ENCODE measurements around the gene SDSL. TPM values are rescaled to one million over a fixed set of nuclear protein-coding genes. Genes with fewer than 3 reads are reported as not detected.

Gene SDSL
- total RNA-seq, 2 experiments from 2014 or later, result 0.85 to 1.2 TPM

GRCh38 chr12:113400362-113400761, 21.8 kb upstream of the SDSL start:
- peaks cover 2% of the 10 kb centered on the region for H3K4me1 Mint-ChIP-seq
- no peaks in the 10 kb centered on the region for H3K9me3 Mint-ChIP-seq
- H3K27me3 Mint-ChIP-seq, result peaks cover 15% of the 10 kb centered on the region
- H3K36me3 Mint-ChIP-seq, result no peaks in the 10 kb centered on the region
- no peak overlapping the region for H3K27ac Mint-ChIP-seq
- H3K4me3 Mint-ChIP-seq, result no peak overlapping the region
- DNase-seq (no peak), ATAC-seq (ENCODE audit: low read depth) (no peak)
- POLR2A ChIA-PET, result interaction anchor here (0.7 kb wide), 1 partner anchor 83 kb away, joined by 3 read pairs; no protein-coding TSS in a partner anchor

- Mint-ChIP-seq H3K4me3 (no peak overlapping the region), H3K27me3 (peaks cover 19% of the 10 kb centered on the region), H3K4me1 (peaks cover 2% of the 10 kb centered on the region), H3K27ac (no peak overlapping the region), H3K36me3 (no peaks in the 10 kb centered on the region), H3K9me3 (no peaks in the 10 kb centered on the region)
- ATAC-seq (ENCODE audit: low read depth) (no peak), DNase-seq (no peak)
- POLR2A ChIA-PET, result no interaction called here
These were observed 20.8 kb upstream of the SDSL start for GRCh38 chr12:113401066-113402000.

GRCh38 chr12:113402586-113403260, 19.5 kb upstream of the SDSL start:
- Mint-ChIP-seq H3K4me3 (no peak overlapping the region), H3K9me3 (no peaks in the 10 kb centered on the region), H3K36me3 (no peaks in the 10 kb centered on the region), H3K27me3 (peaks cover 21% of the 10 kb centered on the region), H3K4me1 (peaks cover 2% of the 10 kb centered on the region), H3K27ac (no peak overlapping the region)
- no peak for ATAC-seq (ENCODE audit: low read depth)
- POLR2A ChIA-PET, result no interaction called here
- no peak for DNase-seq

- no peak within 1 kb of the TSS for H3K27ac Mint-ChIP-seq
- no peak within 1 kb of the TSS for H3K4me3 Mint-ChIP-seq
These were observed 18.5 kb upstream of the SDSL start, which contains the start of gene SDS for GRCh38 chr12:113403435-113404415. SDS (minus strand) TSS chr12:113403887; CDS start chr12:113399708, 4,179 bp downstream.

GRCh38 chr12:113405694-113406093, 16.5 kb upstream of the SDSL start:
- H3K27me3 Mint-ChIP-seq, result peaks cover 30% of the 10 kb centered on the region
- peaks cover 2% of the 10 kb centered on the region for H3K4me1 Mint-ChIP-seq
- no peak overlapping the region for H3K4me3 Mint-ChIP-seq
- no peaks in the 10 kb centered on the region for H3K9me3 Mint-ChIP-seq
- POLR2A ChIA-PET, result interaction anchor here (0.6 kb wide), 1 partner anchor 208 kb away, joined by 3 read pairs; no protein-coding TSS in a partner anchor
- no peak overlapping the region for H3K27ac Mint-ChIP-seq
- ATAC-seq (ENCODE audit: low read depth) (no peak), DNase-seq (no peak)
- H3K36me3 Mint-ChIP-seq, result no peaks in the 10 kb centered on the region

More at GRCh38 chr12:113403435-113404415, 18.5 kb upstream of the SDSL start, which contains the start of gene SDS:
- H3K4me1 Mint-ChIP-seq, result peaks cover 2% of the 10 kb centered on the region
- no peaks in the 10 kb centered on the region for H3K9me3 Mint-ChIP-seq
- POLR2A ChIA-PET, result no interaction called here
- ATAC-seq (ENCODE audit: low read depth) (no peak), DNase-seq (no peak)
- peaks cover 28% of the 10 kb centered on the region for H3K27me3 Mint-ChIP-seq
- H3K36me3 Mint-ChIP-seq, result no peaks in the 10 kb centered on the region

GRCh38 chr12:113407931-113408600, 14.1 kb upstream of the SDSL start:
- DNase-seq (no peak), ATAC-seq (ENCODE audit: low read depth) (no peak)
- no peaks in the 10 kb centered on the region for H3K9me3 Mint-ChIP-seq
- H3K36me3 Mint-ChIP-seq, result no peaks in the 10 kb centered on the region
- no peak overlapping the region for H3K4me3 Mint-ChIP-seq
- POLR2A ChIA-PET, result no interaction called here
- peaks cover 2% of the 10 kb centered on the region for H3K4me1 Mint-ChIP-seq
- H3K27me3 Mint-ChIP-seq, result peaks cover 32% of the 10 kb centered on the region
- H3K27ac Mint-ChIP-seq, result no peak overlapping the region

- ATAC-seq (ENCODE audit: low read depth) (no peak), DNase-seq (no peak)
- POLR2A ChIA-PET, result no interaction called here
- Mint-ChIP-seq H3K27me3 (peaks cover 30% of the 10 kb centered on the region), H3K4me3 (no peak overlapping the region), H3K27ac (no peak overlapping the region), H3K36me3 (no peaks in the 10 kb centered on the region), H3K9me3 (no peaks in the 10 kb centered on the region), H3K4me1 (peaks cover 2% of the 10 kb centered on the region)
These were observed 13.4 kb upstream of the SDSL start for GRCh38 chr12:113408756-113409298.

- no peak overlapping the region for H3K4me3 Mint-ChIP-seq
- H3K27me3 Mint-ChIP-seq, result peaks cover 26% of the 10 kb centered on the region
- ATAC-seq (ENCODE audit: low read depth) (no peak), DNase-seq (no peak)
- no peaks in the 10 kb centered on the region for H3K9me3 Mint-ChIP-seq
- H3K27ac Mint-ChIP-seq, result no peak overlapping the region
- POLR2A ChIA-PET, result no interaction called here
- H3K4me1 Mint-ChIP-seq, result no peaks in the 10 kb centered on the region
- H3K36me3 Mint-ChIP-seq, result no peaks in the 10 kb centered on the region
These were observed 12.6 kb upstream of the SDSL start for GRCh38 chr12:113409462-113410124.

GRCh38 chr12:113413488-113413939, 8.7 kb upstream of the SDSL start:
- DNase-seq, result no peak
- ATAC-seq (ENCODE audit: low read depth), result no peak
- POLR2A ChIA-PET, result no interaction called here
- H3K4me3 Mint-ChIP-seq, result no peak overlapping the region
- H3K9me3 Mint-ChIP-seq, result no peaks in the 10 kb centered on the region
- H3K27ac Mint-ChIP-seq, result no peak overlapping the region
- no peaks in the 10 kb centered on the region for H3K4me1 Mint-ChIP-seq
- H3K36me3 Mint-ChIP-seq, result no peaks in the 10 kb centered on the region
- H3K27me3 Mint-ChIP-seq, result peaks cover 16% of the 10 kb centered on the region

- no peaks in the 10 kb centered on the region for H3K36me3 Mint-ChIP-seq
- no peak for DNase-seq
- H3K27ac Mint-ChIP-seq, result no peak overlapping the region
- H3K4me3 Mint-ChIP-seq, result no peak overlapping the region
- POLR2A ChIA-PET, result no interaction called here
- H3K9me3 Mint-ChIP-seq, result no peaks in the 10 kb centered on the region
- H3K27me3 Mint-ChIP-seq, result peaks cover 15% of the 10 kb centered on the region
- no peak for ATAC-seq (ENCODE audit: low read depth)
- H3K4me1 Mint-ChIP-seq, result no peaks in the 10 kb centered on the region
These were observed 7.6 kb upstream of the SDSL start for GRCh38 chr12:113414519-113415038.

GRCh38 chr12:113416091-113416754, 6.0 kb upstream of the SDSL start:
- ATAC-seq (ENCODE audit: low read depth), result no peak
- no peak for DNase-seq

More at GRCh38 chr12:113416091-113416754, 6.0 kb upstream of the SDSL start:
- Mint-ChIP-seq H3K4me1 (no peaks in the 10 kb centered on the region), H3K36me3 (no peaks in the 10 kb centered on the region), H3K27me3 (peaks cover 8% of the 10 kb centered on the region), H3K27ac (no peak overlapping the region), H3K9me3 (no peaks in the 10 kb centered on the region), H3K4me3 (no peak overlapping the region)
- POLR2A ChIA-PET, result interaction anchor here (0.8 kb wide), 1 partner anchor 363 kb away, joined by 4 read pairs; no protein-coding TSS in a partner anchor

All from activated naive CD8-positive, alpha-beta T cell treated with anti-CD3 and anti-CD28 coated beads, Interleukin-2, amount 10 ng/mL, durations not matched to agents 7 days and 5 days (primary cell).